NCI-H82 (cell line): ENCODE data around the gene PREX1.

ENCODE experiments used
- DNase-seq: peaks from one replicate; lab custom pipeline; 2025; lab: John Stamatoyannopoulos, UW

Gene PREX1

GRCh38 chr20:48750376-48750775 is 77.4 kb downstream of the PREX1 start:
- no peak for DNase-seq

- no peak for DNase-seq
These were observed 78.4 kb downstream of the PREX1 start for GRCh38 chr20:48749437-48749836.

- DNase-seq = no peak
These were observed 79.2 kb downstream of the PREX1 start for GRCh38 chr20:48748556-48748955.

- no peak for DNase-seq
These were observed 79.9 kb downstream of the PREX1 start for GRCh38 chr20:48747840-48748414.

GRCh38 chr20:48745330-48745729 is 82.5 kb downstream of the PREX1 start:
- DNase-seq = no peak

- no peak for DNase-seq
These were observed 83.3 kb downstream of the PREX1 start for GRCh38 chr20:48744515-48744914.

GRCh38 chr20:48743807-48744206 is 84.0 kb downstream of the PREX1 start:
- no peak for DNase-seq

- DNase-seq = no peak
These were observed 84.7 kb downstream of the PREX1 start for GRCh38 chr20:48742912-48743680.

- no peak for DNase-seq
These were observed 85.6 kb downstream of the PREX1 start for GRCh38 chr20:48742233-48742632.

- DNase-seq = no peak
These were observed 86.1 kb downstream of the PREX1 start for GRCh38 chr20:48741669-48742068.

- no peak for DNase-seq
These were observed 87.1 kb downstream of the PREX1 start for GRCh38 chr20:48740712-48741111.

- no peak for DNase-seq
These were observed 87.5 kb downstream of the PREX1 start for GRCh38 chr20:48740292-48740649.

GRCh38 chr20:48739395-48740291 is 88.2 kb downstream of the PREX1 start:
- DNase-seq = no peak

GRCh38 chr20:48738399-48739304 is 89.1 kb downstream of the PREX1 start:
- DNase-seq = no peak

GRCh38 chr20:48738094-48738398 is 89.8 kb downstream of the PREX1 start:
- no peak for DNase-seq

GRCh38 chr20:48737434-48738093 is 90.2 kb downstream of the PREX1 start:
- no peak for DNase-seq

GRCh38 chr20:48736636-48737035 is 91.2 kb downstream of the PREX1 start:
- no peak for DNase-seq

- no peak for DNase-seq
These were observed 91.6 kb downstream of the PREX1 start for GRCh38 chr20:48736231-48736630.

- no peak for DNase-seq
These were observed 92.7 kb downstream of the PREX1 start for GRCh38 chr20:48735112-48735511.

GRCh38 chr20:48734104-48734749 is 93.6 kb downstream of the PREX1 start:
- DNase-seq = peak; percentile 58

GRCh38 chr20:48733296-48733790 is 94.5 kb downstream of the PREX1 start:
- peak; percentile 25 for DNase-seq
